HG03558 (cell line): ENCODE measurements around the gene NLGN2.

Experiments
- ATAC-seq: cut with Tn5 transposase; IDR thresholded peaks from one replicate; pipeline ENCODE4 v1.9.1; 2021; ENCODE audit warnings: moderate number of reproducible peaks; ENCODE audit not compliant: unreplicated experiment; ENCODE audit errors: extremely low read depth

NLGN2 gene

DNA sequence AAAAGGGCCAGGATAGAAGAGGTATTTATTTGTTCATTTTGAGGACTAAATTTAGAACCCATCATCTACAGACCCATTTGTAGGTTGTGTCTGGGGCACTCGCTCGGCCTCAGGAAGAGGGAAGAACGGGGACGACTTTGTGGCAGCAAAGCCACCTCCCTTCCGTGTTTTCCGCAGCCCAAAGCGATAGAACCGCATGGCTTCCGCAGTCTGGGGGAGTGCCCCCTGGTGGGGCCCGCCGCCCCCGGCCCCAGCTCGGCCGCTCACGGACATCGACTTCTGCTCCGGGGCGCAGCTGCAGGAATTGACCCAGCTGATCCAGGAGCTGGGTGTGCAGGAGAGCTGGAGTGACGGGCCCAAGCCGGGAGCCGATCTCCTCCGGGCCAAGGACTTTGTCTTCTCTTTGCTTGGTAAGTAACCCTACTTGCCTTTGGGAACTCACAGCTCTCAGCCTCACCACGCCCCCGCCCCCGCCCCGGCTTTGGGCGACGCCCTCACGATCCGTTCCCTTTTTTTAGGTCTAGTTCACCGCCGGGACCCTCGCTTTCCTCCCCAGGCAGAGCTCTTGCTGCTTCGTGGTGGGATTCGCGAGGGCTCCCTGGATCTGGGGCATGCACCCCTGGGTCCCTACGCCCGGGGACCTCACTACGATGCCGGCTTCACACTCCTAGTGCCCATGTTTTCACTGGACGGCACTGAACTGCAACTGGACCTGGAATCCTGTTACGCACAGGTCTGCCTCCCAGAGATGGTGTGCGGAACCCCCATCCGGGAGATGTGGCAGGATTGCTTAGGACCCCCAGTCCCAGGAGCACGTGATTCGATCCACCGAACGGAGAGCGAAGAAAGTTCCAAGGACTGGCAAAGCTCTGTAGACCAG, 28.3 kb downstream of the NLGN2 start:
- no peak for ATAC-seq

DNA sequence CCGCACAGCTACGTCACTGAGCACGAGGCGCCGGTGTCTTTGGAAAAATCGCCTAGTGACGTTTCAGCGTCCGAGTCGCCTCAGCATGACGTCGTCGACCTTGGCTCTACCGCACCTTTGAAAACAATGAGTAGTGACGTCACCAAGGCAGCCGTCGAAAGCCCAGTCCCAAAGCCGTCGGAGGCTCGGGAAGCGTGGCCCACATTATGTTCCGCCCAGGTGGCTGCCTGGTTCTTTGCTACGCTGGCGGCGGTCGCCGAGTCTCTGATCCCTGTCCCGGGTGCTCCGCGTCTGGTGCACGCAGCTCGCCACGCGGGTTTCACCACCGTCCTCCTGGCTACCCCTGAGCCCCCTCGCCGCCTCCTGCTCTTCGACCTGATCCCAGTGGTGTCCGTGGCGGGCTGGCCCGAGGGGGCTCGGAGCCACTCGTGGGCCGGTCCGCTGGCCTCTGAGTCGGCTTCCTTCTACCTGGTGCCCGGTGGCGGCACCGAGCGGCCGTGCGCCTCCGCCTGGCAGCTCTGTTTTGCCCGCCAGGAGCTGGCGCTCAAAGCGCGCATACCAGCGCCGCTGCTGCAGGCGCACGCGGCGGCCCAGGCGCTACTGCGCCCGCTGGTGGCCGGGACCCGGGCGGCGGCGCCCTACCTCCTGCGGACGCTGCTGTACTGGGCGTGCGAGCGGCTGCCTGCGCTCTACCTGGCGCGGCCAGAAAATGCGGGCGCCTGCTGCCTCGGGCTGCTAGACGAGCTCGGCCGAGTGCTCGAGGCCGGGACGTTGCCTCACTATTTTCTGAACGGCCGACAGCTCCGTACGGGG, 29.1 kb downstream of the NLGN2 start:
- no peak for ATAC-seq

DNA sequence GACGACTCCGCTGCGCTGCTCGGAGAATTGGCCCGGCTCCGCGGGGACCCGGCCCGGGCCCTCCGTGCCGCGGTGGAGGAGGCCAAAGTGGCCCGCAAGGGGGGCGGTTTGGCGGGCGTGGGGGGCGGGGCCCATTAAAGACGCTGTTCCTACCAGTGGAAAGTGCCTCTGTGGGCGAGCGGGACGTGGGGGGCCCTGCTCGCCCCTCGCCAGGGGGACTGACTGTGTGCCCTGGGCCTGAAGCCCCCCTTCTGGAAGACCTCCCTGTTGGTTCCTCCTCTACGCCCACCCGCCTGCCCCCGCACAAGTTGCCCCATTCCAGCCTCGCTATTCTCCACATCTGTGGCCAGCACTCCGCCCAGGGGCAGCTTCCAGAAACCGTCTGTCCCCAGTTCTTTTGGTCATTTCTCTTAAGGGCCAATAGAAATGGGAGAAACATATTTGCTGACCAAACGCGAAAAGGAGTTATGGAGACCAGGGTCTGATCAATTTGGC, 29.8 kb downstream of the NLGN2 start:
- no peak for ATAC-seq

DNA sequence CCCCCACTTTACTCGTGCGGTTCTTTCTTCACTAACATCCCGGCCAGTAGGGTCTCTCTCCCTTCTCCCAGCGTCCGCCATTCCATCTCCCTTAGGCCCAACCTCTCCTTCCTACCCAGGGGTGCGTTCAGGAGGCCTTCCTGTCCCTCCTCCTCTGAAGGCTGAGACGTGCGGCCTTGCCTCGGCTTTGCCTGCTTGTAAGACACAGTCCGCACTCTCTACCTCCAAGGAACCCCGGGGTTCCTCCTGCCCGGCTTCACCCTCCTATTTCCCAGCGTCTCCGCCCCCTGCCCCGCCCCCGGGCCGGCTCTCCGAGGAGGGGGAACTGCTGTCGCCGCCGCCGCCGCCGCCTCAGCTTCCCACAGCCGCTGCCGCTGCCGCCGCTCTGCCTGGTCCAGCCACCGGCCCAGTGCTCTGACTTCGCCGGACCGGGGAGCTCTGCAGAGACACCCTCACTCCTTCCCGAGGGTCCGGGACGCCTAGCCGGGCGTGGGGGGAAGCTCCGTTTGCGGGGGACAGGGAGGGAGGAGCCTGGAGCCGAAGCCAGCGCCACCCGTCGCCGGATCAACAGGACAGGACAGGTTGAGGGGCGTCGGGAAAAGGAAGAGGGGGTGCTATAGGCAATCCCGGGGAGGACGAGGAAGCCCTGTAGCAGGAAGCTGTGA, 30.4 kb downstream of the NLGN2 start:
- no peak for ATAC-seq

DNA sequence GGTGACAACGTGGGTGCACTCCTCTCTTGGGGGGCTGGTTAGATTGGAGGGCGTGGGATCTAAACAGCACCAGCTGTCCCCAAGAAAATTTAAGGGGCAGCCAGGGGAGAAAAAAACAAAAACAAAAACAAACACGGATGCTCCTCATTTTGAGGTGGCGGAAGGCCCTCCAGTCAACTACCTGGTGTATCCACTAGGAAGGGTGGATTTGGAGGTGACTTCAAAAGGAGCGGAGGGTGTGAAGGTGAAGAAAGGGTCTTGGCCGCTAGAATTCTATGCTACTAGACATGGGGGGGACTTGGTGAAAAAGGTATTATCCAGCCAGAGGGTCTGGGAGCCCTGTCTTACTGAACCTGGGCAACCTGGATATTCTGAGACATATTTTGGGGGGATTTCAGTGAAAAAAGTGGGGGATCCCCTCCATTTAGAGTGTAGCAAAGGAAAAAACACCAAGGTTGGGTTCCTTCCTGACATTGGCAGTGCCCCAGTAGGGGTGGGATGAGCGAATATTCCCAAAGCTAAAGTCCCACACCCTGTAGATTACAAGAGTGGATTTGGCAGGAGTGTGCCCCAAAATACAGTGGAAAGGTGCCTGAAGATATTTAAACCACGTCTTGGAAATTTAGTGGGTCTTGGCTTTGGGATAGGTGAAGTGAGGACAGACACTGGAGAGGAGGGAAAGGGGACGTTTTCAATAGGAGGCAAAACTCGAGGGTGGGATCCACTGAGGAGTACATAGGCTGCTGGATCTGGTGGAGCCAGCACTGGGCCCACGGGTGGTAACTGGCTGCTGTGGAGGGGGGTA, 31.2 kb downstream of the NLGN2 start:
- ATAC-seq, result no peak

DNA sequence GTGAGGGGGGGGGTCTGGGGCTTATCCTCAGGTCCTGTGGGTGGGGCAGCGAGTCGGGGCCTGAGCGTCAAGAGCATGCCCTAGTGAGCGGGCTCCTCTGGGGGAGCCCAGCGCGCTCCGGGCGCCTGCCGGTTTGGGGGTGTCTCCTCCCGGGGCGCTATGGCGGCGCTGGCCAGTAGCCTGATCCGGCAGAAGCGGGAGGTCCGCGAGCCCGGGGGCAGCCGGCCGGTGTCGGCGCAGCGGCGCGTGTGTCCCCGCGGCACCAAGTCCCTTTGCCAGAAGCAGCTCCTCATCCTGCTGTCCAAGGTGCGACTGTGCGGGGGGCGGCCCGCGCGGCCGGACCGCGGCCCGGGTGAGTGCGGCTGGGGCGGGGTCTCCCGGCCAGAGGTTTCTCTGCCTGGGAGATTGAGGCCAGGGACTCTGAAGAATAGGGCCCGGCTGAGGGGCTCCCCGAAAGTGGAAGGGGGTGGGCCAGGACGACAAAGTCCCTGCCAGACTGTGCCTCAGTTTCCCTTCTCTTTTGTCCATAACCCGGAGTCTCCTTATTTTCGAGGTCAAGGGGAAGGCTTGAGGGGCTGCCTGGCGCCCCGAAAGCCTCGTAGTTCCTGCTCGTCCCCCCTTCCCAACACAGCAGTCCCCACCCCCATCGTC, 31.9 kb downstream of the NLGN2 start, which contains the start of gene FGF11:
FGF11 (plus strand) TSS at position 51 of the 651 bp plus-strand sequence; CDS start at position 160, 109 bp downstream.
- ATAC-seq, result no peak

DNA sequence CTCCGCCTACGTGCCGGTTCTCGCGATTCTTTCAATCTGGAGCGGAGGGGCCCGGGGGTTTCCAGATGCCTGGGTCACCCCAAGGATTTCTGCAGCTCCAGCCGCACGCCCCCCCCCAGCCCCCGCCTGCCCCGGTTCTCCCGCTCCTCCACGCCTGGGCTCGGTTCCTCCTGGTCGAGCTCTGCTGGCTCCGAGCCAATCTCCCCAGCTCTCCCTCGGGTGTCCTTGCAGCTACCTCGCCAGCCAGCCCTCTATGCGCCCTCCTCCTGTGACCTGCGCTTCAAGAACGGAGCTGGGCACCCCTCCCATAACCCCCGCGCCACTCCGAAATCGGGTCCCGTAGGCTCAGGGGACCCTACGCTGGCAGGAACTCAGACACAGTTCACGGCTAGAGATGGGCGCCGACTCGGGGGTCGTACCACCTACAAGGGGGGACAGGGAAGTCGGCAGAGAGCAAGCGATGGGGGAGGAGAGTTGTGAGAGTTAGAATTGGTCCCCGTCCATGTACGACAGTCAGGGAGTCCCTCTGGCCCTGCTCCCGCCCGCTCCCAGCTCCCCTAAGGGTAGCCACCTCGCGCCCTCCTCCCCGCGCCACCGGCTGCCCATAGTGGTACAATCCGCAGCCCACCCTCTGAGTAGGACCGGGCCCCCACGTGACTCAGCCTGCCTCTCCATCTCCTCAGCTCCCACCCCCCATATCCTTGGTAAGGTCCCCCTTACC, 32.6 kb downstream of the NLGN2 start:
- no peak for ATAC-seq

DNA sequence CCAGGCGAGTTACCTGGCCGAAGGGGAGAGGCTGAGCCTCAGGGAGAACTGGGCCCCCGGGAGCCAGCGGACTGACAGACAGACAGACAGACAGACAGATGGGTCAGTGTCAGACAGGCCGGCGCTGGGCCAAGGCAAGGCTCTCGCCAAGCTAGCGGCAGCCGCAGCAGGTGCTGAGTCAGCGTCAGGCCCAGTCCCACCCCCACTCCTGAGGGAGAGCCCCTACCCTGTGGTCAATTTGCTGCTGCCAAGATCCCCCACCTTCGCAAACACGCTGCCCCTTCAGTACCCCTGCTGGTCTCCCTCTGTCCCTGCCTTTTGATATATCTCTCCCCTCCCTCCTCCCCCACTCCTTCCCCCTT, 33.2 kb downstream of the NLGN2 start:
- ATAC-seq, result no peak

DNA sequence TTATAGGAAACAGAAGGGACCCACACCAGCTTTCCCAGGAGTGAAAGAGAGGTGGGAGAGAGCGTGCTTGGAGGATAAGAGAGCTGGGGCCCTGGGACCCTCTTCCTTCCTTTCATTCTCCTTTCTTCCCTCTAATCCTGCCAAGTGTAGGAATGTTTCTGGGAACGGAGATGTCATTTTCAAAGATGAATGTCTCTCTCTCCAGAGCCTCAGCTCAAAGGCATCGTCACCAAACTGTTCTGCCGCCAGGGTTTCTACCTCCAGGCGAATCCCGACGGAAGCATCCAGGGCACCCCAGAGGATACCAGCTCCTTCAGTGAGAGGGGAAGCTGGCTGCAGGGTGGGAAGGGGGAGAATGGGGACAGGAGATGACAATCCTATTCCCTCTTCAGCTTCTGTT, 33.6 kb downstream of the NLGN2 start:
- ATAC-seq, result no peak

DNA sequence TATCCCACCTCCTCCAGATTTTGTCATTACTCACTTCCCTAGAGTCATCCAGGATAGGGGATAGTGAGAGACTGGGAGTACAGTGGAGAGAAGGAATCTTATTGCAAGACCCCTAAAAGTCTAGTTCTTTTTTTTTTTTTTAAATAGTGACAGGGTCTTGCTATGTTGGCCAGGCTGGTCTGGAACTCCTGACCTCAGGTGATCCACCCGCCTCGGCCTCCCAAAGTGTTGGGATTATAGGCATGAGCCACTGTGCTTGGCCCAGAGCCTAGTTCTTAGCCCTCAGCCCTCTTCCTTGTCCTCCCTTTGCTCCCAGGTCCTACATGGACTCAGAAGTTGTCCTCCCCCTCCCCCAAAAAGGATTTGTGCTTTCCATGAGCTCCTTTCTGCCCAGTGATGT, 34.5 kb downstream of the NLGN2 start:
- no peak for ATAC-seq

DNA sequence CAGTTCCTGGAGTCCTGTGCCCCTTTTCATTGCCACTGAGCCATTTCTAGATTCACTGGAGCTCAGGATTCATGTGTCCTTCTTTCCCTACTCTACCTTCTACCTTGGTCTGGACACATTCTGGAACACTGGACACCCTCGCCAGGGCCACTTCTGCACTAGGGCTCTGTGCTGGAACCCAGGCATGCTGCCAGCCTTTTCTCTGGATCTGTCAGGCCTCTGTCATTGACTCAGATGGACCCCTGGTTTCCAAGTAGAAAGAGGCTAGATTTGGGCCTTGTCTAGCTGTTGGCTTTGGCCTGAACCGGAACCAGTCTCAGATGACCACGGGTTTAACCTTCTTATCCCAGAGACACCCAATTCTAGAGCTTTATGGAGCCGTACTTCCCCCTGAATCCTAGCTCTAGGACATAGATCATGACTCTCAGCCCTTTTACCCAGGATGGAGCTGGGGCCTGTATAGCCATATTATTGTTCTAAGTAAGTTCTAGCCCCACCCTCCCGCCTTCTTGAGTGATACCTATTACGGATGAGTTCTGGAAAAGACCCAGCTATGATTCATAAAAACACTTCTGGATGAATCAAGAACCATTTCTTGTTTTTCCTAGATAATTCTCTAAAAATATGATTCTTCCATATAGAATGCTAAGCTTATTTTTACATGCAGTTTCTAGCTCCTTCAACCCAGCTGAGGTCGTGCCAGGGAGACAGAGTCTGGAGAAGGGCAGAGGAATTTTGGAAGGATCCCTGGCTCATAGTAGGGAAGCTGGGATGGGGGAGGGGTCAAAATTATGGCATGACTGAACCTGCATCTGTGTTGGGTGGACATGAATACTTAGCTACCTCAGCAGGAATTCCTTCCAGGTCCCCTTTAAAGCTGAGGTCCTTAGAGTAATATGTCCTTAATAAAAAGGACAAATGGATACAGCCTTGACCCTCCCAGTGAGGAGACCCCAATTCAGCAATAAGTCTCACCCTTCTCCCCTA, 36.1 kb downstream of the NLGN2 start:
- ATAC-seq, result no peak

DNA sequence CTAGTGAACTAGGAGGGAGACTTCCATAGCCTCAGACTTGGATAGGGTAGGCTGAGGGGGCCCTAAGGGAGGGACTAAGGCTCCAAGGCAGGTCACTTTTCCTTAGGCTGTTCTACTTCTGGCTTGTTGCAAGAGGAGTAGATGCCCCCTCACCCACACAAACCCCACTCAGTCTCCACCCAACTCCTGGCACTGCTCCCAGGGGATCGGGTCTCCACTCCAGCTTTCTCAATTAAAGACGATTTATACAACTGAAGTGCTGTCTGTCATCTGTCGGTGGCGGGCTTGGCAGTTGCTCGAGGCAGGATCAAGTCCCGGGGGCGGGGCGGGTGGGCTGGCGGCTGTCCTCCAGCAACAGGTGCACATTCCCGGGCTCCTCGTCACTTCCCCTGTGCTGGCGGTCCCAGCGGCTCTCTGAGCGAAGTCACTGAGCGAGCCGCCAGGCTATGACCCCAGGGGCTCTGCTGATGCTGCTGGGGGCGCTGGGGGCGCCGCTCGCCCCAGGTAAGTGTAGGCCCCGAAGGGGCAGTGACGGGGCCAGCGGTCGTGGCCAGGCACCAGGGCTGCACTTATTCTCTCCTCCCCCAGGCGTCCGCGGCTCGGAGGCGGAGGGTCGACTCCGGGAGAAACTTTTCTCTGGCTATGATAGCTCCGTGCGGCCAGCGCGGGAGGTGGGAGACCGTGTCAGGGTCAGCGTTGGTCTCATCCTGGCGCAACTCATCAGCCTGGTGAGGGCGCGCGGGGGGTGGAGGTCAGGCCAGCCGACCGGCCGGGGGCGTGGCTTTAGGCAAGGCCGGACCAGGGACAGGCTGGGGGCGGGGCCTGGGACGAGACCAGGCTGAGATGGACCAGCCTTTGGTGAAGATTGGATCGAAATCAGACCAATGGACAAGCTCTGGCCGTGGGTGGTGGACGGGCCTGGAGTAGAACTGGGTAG, 37.3 kb downstream of the NLGN2 start, which contains the start of gene CHRNB1:
CHRNB1 (plus strand) TSS at position 380 of the 937 bp plus-strand sequence; CDS start at position 447, 67 bp downstream.
- no peak for ATAC-seq

DNA sequence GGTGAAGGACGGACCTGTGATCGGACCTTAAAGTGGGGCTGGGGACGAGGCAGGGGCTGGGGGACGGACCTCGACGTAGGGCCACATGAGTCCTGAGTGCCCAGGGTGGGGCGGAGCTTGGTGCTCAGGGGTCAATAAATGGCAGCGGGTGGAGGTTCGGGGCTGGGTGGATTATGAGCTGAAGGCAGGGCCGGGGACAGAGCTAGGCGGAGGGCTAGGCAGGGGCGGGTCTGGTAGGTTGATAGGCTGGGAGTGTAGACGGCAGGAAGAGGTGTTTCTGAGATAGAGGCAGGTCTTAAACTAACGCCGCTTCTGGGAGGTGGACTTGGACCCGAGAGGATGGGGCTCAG, 37.9 kb downstream of the NLGN2 start:
- no peak for ATAC-seq

DNA sequence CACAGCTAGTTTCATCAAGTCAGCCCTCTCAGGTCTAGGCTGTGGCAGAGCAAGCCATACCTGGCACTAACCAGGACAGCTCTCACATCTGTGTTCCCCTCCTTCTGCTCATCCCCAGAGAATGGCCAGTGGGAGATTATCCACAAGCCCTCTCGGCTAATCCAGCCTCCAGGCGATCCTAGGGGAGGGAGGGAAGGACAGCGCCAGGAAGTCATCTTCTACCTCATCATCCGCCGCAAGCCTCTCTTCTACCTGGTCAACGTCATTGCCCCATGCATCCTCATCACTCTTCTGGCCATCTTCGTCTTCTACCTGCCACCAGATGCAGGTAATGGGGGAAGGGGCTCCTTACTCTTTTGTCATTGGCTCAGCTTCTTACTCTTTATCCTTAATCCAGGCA, 40.8 kb downstream of the NLGN2 start:
- no peak for ATAC-seq

DNA sequence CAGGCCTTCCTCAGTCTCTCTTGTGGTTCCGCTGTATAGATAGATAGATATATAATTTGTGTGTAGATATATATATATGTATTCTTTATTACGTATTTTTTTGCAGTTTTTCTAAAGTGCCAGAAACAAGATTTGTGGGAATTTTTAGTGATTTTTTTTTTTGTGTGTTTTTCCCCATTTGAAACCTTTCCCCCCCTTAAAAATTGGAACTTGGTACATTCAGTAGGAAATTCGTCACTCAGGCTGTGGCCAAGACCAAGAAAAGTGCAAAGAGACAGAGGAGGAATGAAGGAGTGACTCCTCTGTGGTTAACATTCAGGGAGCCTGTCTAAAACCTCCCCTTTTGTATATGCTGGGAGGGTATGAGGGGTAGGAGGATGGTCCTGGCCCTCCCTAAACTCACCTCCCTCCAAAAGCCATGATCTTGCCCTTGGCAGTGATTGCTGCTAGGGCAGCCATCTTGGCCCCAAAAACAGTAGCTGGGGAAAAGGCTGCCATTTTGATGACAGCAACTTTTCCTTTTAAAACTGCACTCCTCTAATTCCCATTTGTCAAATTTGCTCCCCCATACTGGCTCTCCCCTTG, 52.4 kb downstream of the NLGN2 start:
- ATAC-seq, result no peak
